Endothelial cell of umbilical vein (primary cell): ENCODE measurements around the gene IL15. TPM values are rescaled to one million over a fixed set of nuclear protein-coding genes. Genes with fewer than 3 reads are reported as not detected.

Source experiments
- BruUV-seq: library from RNA; stranded (reverse); fragments of 400-500 nt; replicated peaks from 2 replicates; lab custom pipeline; 2021; lab: Mats Ljungman, UMichigan
- CTCF ChIA-PET: fragments of 300-600, 350-600 bp; sonication (Branson Sonifier 250); formaldehyde crosslinking; loops from one replicate; lab custom pipeline; 2021; ENCODE audit warnings: antibody characterized with exemption, inconsistent platforms; lab: Charles Lee
- POLR2A ChIA-PET: fragments of 300-600, 350-600 bp; sonication (Branson Sonifier 250); formaldehyde crosslinking; loops from one replicate; lab custom pipeline; 2021; ENCODE audit warnings: antibody characterized with exemption, inconsistent platforms; lab: Charles Lee
- DNase-seq: peaks from one replicate; pipeline ENCODE4 v3.0.0-alpha.2; 2011; ENCODE audit warnings: low read depth, low spot score
- FAIRE-seq: peaks from 2 replicates; lab custom pipeline; 2011; peaks lifted over from hg19 to GRCh38; lab: Jason Lieb, UNC
- H2AFZ ChIP-seq: 2 replicates; pipeline ENCODE4 v1.6.0; 2012; ENCODE audit warnings: low read depth, low read length, control low read depth, inconsistent platforms
- H3K27ac ChIP-seq: 2 replicates; pipeline ENCODE4 v1.5.1; 2011; ENCODE audit warnings: low read depth, mild to moderate bottlenecking, control low read depth, low read length, moderate library complexity; ENCODE audit not compliant: insufficient read depth
- H3K27me3 ChIP-seq, 2 experiments: 2 replicates each; pipeline versions ENCODE4 v1.6.0 to v1.6.1; 2011; ENCODE audit warnings: low read length in 2 of 2, mixed read lengths in 1 of 2; ENCODE audit not compliant: control insufficient read depth in 2 of 2, insufficient read depth in 2 of 2
- H3K36me3 ChIP-seq, 2 experiments: 2 replicates in 1 of 2; 3 replicates in 1 of 2; pipeline ENCODE4 v1.5.1; 2011; ENCODE audit warnings: low read length in 2 of 2, mild to moderate bottlenecking in 1 of 2, moderate library complexity in 1 of 2; ENCODE audit not compliant: control insufficient read depth in 2 of 2, insufficient read depth in 2 of 2; ENCODE audit errors: extremely low read depth in 1 of 2
- H3K4me1 ChIP-seq: 3 replicates; pipeline ENCODE4 v1.5.1; 2011; ENCODE audit warnings: mild to moderate bottlenecking, low read length; ENCODE audit not compliant: control insufficient read depth, insufficient read depth; ENCODE audit errors: extremely low read depth
- H3K4me2 ChIP-seq: 2 replicates; pipeline ENCODE4 v1.6.1; 2011; ENCODE audit warnings: low read length, control low read depth, mixed read lengths; ENCODE audit not compliant: insufficient read depth
- H3K4me3 ChIP-seq, 3 experiments: fragments of 200-600 bp in 1 of 3; sonication (generic), shearing (Covaris generic) in 1 of 3; replicated peaks in 1 of 3; 2 replicates each; pipeline ENCODE4 v1.5.1; 2011 to 2016; ENCODE audit warnings: control low read depth in 3 of 3, low read length in 3 of 3, mild to moderate bottlenecking in 2 of 3, inconsistent platforms in 1 of 3, low read depth in 1 of 3, moderate library complexity in 1 of 3; ENCODE audit not compliant: insufficient read depth in 1 of 3
- H3K79me2 ChIP-seq: 2 replicates; pipeline ENCODE4 v1.6.0; 2012; ENCODE audit warnings: low read length, inconsistent platforms; ENCODE audit not compliant: control insufficient read depth, insufficient read depth
- H3K9ac ChIP-seq: replicated peaks from 2 replicates; pipeline ENCODE3; 2011; ENCODE audit warnings: low read length, control low read depth; ENCODE audit not compliant: insufficient read depth; ENCODE audit errors: extremely low read depth
- H3K9me1 ChIP-seq: replicated peaks from 3 replicates; pipeline ENCODE4 v1.6.0; 2011; ENCODE audit warnings: mild to moderate bottlenecking, low read length; ENCODE audit not compliant: control insufficient read depth, insufficient read depth; ENCODE audit errors: extremely low read depth
- H3K9me3 ChIP-seq: replicated peaks from 2 replicates; pipeline ENCODE4 v1.5.1; 2012; ENCODE audit warnings: low read length, inconsistent platforms; ENCODE audit not compliant: control insufficient read depth, insufficient read depth
- H4K20me1 ChIP-seq: replicated peaks from 2 replicates; pipeline ENCODE3; 2011; ENCODE audit warnings: mild to moderate bottlenecking, low read length; ENCODE audit not compliant: control insufficient read depth, insufficient read depth; ENCODE audit errors: extremely low read depth
- EZH2 ChIP-seq: IDR thresholded peaks from 2 replicates; pipeline ENCODE4 v1.6.1; 2012; ENCODE audit warnings: borderline replicate concordance, low read depth, mild to moderate bottlenecking, moderate library complexity, low read length, inconsistent platforms; ENCODE audit not compliant: severe bottlenecking
- FOS ChIP-seq: IDR thresholded peaks from 2 replicates; pipeline ENCODE4 v1.6.1; 2011; ENCODE audit warnings: mild to moderate bottlenecking, low read length, moderate library complexity, borderline replicate concordance; ENCODE audit not compliant: insufficient read depth
- GATA2 ChIP-seq: IDR thresholded peaks from 2 replicates; pipeline ENCODE4 v1.7.0; 2011; ENCODE audit warnings: low read depth, mild to moderate bottlenecking, moderate library complexity, mixed read lengths, low read length; ENCODE audit not compliant: insufficient read length, insufficient read depth
- JUN ChIP-seq: IDR thresholded peaks from 2 replicates; pipeline ENCODE4 v1.6.1; 2011; ENCODE audit warnings: borderline replicate concordance, low read depth; ENCODE audit not compliant: insufficient read length, insufficient read depth
- MYC ChIP-seq: IDR thresholded peaks from one replicate; pipeline ENCODE4 v1.6.1; 2011; ENCODE audit warnings: mild to moderate bottlenecking, low read depth, low read length
- POLR2A ChIP-seq: IDR thresholded peaks from 2 replicates; pipeline ENCODE4 v1.6.1; 2012; ENCODE audit warnings: low read depth, mild to moderate bottlenecking, control low read depth, low read length
- POLR2AphosphoS5 ChIP-seq: IDR thresholded peaks from 2 replicates; pipeline ENCODE4 v1.6.1; 2012; ENCODE audit warnings: low read depth, mild to moderate bottlenecking, control low read depth, low read length, moderate library complexity; ENCODE audit not compliant: insufficient read depth
- dilution Hi-C: fragments of 300-500 bp; cut with MboI; formaldehyde crosslinking; loops from one replicate; pipeline ENCODE4 v1.15.0; 2019; ENCODE audit warnings: low sequenced_read_pairs; ENCODE audit not compliant: extremely low pct_ligation_motif_present
- intact Hi-C: fragments of 100-400 bp; cut with micrococcal nuclease; formaldehyde crosslinking; loops from one replicate; pipeline ENCODE4 v1.10.0; 2022
- polyA plus RNA-seq, 4 experiments: library from polyadenylated mRNA; depleted of rRNA in 3 of 4; stranded (reverse) in 3 of 4; unstranded in 1 of 4; fragments of >200 nt; gene quantifications; 2 replicates each; pipeline versions ENCODE4 v1.2.1 to v1.2.3, GENCODE V29; 2011 to 2012; ENCODE audit warnings: missing spikeins in 1 of 4
- total RNA-seq: library from RNA; stranded (reverse); gene quantifications from 2 replicates; pipeline ENCODE4 v1.2.3, GENCODE V29; 2021
- TF ChIP-seq, protein P1 (sequence below), 2 donors: IDR thresholded peaks; 1 replicate in 1 of 2; 2 replicates in 1 of 2; pipeline ENCODE4 v1.5.1; 2011; ENCODE audit warnings: low read length in 2 of 2, mild to moderate bottlenecking in 2 of 2, moderate library complexity in 2 of 2, control low read depth in 1 of 2, inconsistent platforms in 1 of 2, low read depth in 1 of 2; ENCODE audit not compliant: insufficient read depth in 1 of 2; ENCODE audit errors: extremely low read depth in 1 of 2
- TF ChIP-seq, protein P2 (sequence below): IDR thresholded peaks from 2 replicates; pipeline ENCODE4 v1.6.1; 2011; ENCODE audit not compliant: insufficient read depth, insufficient read length

The IL15 gene
- total and polyA plus RNA-seq, 2 donors (not counting 3 experiments of a cell fraction or from before 2014, with no cell fraction given): 3.0 to 3.1 TPM

DNA sequence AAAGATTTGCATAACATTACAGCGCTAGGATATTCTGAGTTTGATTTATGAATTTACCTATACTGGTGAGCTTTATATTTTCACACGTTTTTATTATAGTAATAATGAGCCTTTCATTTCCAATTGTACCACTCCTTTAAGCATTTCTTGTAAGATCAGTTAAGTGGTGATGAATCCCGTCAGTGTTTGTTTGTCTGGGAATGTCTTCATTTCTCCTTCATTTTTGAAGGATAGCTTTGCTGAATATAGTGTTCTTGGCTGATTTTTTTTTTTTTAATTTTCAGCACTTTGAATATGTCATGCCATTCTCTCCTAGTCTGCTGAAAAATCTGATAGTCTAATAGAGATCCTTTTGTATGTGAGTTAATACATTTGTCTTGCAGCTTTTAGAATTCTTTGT is 70.1 kb downstream of the IL15 start:
- Histone ChIP-seq H3K27ac (no peak overlapping the region), H3K9me1 (no peaks in the 10 kb centered on the region), H3K9me3 (no peaks in the 10 kb centered on the region), H3K4me2 (no peak overlapping the region), H3K79me2 (no peaks in the 10 kb centered on the region), H3K4me3 (no peak overlapping the region), H4K20me1 (no peaks in the 10 kb centered on the region), H3K4me1 (no peaks in the 10 kb centered on the region), H3K9ac (no peak overlapping the region), H3K36me3 (no peaks in the 10 kb centered on the region), H3K27me3 (no peaks in the 10 kb centered on the region), H2AFZ (no peak overlapping the region)
- FAIRE-seq (peak; percentile 4), DNase-seq (no peak)
- dilution Hi-C loops (no loop called here), intact Hi-C loops (loop anchor here (10.0 kb wide), 1 partner anchor 1138 kb away; the partner anchor contains the start of gene INPP4B)
- POLR2A ChIA-PET: no interaction called here
- TF ChIP-seq, protein P1, sequence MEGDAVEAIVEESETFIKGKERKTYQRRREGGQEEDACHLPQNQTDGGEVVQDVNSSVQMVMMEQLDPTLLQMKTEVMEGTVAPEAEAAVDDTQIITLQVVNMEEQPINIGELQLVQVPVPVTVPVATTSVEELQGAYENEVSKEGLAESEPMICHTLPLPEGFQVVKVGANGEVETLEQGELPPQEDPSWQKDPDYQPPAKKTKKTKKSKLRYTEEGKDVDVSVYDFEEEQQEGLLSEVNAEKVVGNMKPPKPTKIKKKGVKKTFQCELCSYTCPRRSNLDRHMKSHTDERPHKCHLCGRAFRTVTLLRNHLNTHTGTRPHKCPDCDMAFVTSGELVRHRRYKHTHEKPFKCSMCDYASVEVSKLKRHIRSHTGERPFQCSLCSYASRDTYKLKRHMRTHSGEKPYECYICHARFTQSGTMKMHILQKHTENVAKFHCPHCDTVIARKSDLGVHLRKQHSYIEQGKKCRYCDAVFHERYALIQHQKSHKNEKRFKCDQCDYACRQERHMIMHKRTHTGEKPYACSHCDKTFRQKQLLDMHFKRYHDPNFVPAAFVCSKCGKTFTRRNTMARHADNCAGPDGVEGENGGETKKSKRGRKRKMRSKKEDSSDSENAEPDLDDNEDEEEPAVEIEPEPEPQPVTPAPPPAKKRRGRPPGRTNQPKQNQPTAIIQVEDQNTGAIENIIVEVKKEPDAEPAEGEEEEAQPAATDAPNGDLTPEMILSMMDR (IDR thresholded peaks at IDR 0.05; ENCODE audit: extremely low read depth in 1 of 2, insufficient read depth in 1 of 2, low read depth in 1 of 2, low read length in 2 of 2): no peak
- TF ChIP-seq POLR2A (no peak), MYC (no peak), JUN (no peak), POLR2AphosphoS5 (no peak), GATA2 (no peak), FOS (no peak), EZH2 (no peak)
- TF ChIP-seq, protein P2, sequence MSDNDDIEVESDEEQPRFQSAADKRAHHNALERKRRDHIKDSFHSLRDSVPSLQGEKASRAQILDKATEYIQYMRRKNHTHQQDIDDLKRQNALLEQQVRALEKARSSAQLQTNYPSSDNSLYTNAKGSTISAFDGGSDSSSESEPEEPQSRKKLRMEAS: no peak
- CTCF ChIA-PET: interaction anchor here (1.3 to 3.8 kb wide), 3 partner anchors 52 to 360 kb away, joined by 5 to 23 read pairs (median 5); no protein-coding TSS in a partner anchor
- no TSS peak for BruUV-seq
